WTC11 (cell line): ENCODE results near the gene TMEM253. TPM values are rescaled to one million over a fixed set of nuclear protein-coding genes. Genes with fewer than 3 reads are reported as not detected.

ENCODE experiments used
- ATAC-seq: fragments of 200-7000 bp; cut with Tn5 transposase; 2 replicates; pipeline ENCODE4 v1.10.0; 2021; ENCODE audit warnings: mild to moderate bottlenecking, moderate library complexity
- CTCF ChIA-PET: fragments of 300-600 bp; sonication (Branson Sonifier 250); formaldehyde crosslinking; loops from one replicate; lab custom pipeline; 2021; ENCODE audit warnings: antibody characterized with exemption; lab: Charles Lee
- POLR2A ChIA-PET: fragments of 350-600 bp; sonication (Branson Sonifier 250); formaldehyde crosslinking; loops from one replicate; lab custom pipeline; 2021; ENCODE audit warnings: antibody characterized with exemption; lab: Charles Lee
- DNase-seq: peaks from one replicate; pipeline ENCODE4 v3.0.0; 2021; ENCODE audit warnings: low spot score
- H3K27ac Mint-ChIP-seq: 2 replicates; pipeline ENCODE4 v1.8.0; 2021; ENCODE audit warnings: mixed read lengths
- H3K27me3 Mint-ChIP-seq: 2 replicates; pipeline ENCODE4 v1.8.0; 2021; ENCODE audit warnings: low read depth, mild to moderate bottlenecking, moderate library complexity, mixed read lengths
- H3K36me3 Mint-ChIP-seq: 2 replicates; pipeline ENCODE4 v1.8.0; 2021; ENCODE audit warnings: mixed read lengths
- H3K4me1 Mint-ChIP-seq: 2 replicates; pipeline ENCODE4 v1.8.0; 2022; ENCODE audit warnings: mixed read lengths
- H3K4me3 Mint-ChIP-seq: 2 replicates; pipeline ENCODE4 v1.8.0; 2021; ENCODE audit warnings: mild to moderate bottlenecking, moderate library complexity, mixed read lengths
- H3K9me3 Mint-ChIP-seq: 2 replicates; pipeline ENCODE4 v1.8.0; 2021; ENCODE audit warnings: mixed read lengths
- ATF1 ChIP-seq: sonication (generic); formaldehyde crosslinking; IDR thresholded peaks from 2 replicates; pipeline ENCODE4 v1.8.1; 2023; ENCODE audit warnings: mild to moderate bottlenecking, moderate library complexity, missing genetic modification reagents
- CREM ChIP-seq: sonication (generic); formaldehyde crosslinking; IDR thresholded peaks from 2 replicates; pipeline ENCODE4 v1.8.1; 2022; ENCODE audit warnings: mild to moderate bottlenecking, missing genetic modification reagents, moderate library complexity
- GABPB1 ChIP-seq: sonication (generic); formaldehyde crosslinking; IDR thresholded peaks from 2 replicates; pipeline ENCODE4 v1.8.1; 2023; ENCODE audit warnings: mild to moderate bottlenecking, missing genetic modification reagents
- JUN ChIP-seq: sonication (generic); formaldehyde crosslinking; IDR thresholded peaks from 2 replicates; pipeline ENCODE4 v1.8.0; 2023; ENCODE audit warnings: mild to moderate bottlenecking, missing genetic modification reagents
- MYBL2 ChIP-seq: sonication (generic); formaldehyde crosslinking; IDR thresholded peaks from 2 replicates; pipeline ENCODE4 v1.8.1; 2023; ENCODE audit warnings: mild to moderate bottlenecking, moderate library complexity, missing genetic modification reagents
- SMAD4 ChIP-seq: sonication (generic); formaldehyde crosslinking; IDR thresholded peaks from 2 replicates; pipeline ENCODE4 v1.8.0; 2022; ENCODE audit warnings: mild to moderate bottlenecking, missing genetic modification reagents
- SP1 ChIP-seq: sonication (generic); formaldehyde crosslinking; conservative IDR thresholded peaks from 2 replicates; pipeline ENCODE4 v1.8.1; 2022; ENCODE audit warnings: missing genetic modification reagents
- TCF7 ChIP-seq: sonication (generic); formaldehyde crosslinking; IDR thresholded peaks from 2 replicates; pipeline ENCODE4 v1.8.0; 2022; ENCODE audit warnings: mild to moderate bottlenecking, low read depth, missing genetic modification reagents, moderate library complexity
- TEAD1 ChIP-seq: sonication (generic); formaldehyde crosslinking; IDR thresholded peaks from 2 replicates; pipeline ENCODE4 v1.8.0; 2022; ENCODE audit warnings: mild to moderate bottlenecking, missing genetic modification reagents
- TEAD4 ChIP-seq: sonication (generic); formaldehyde crosslinking; IDR thresholded peaks from 2 replicates; pipeline ENCODE4 v1.8.0; 2022; ENCODE audit warnings: mild to moderate bottlenecking, missing genetic modification reagents
- ZNF138 ChIP-seq: sonication (generic); formaldehyde crosslinking; conservative IDR thresholded peaks from 2 replicates; pipeline ENCODE4 v1.8.1; 2022; ENCODE audit warnings: mild to moderate bottlenecking, moderate library complexity, missing genetic modification reagents
- ZNF396 ChIP-seq: fragments of 250-450 bp; sonication (Bioruptor Pico); IDR thresholded peaks from 2 replicates; pipeline ENCODE4 v1.8.0; 2021; ENCODE audit warnings: mild to moderate bottlenecking, moderate library complexity, borderline replicate concordance
- total RNA-seq: library from RNA; stranded (reverse); gene quantifications from 3 replicates; pipeline ENCODE4 v1.2.3, GENCODE V29; 2021
- TF ChIP-seq, protein P1 (sequence below): sonication (generic); formaldehyde crosslinking; IDR thresholded peaks from 2 replicates; pipeline ENCODE4 v1.8.0; 2023; ENCODE audit warnings: missing genetic modification reagents, mild to moderate bottlenecking, borderline replicate concordance
- TF ChIP-seq, protein P2 (sequence below): fragments of 200-600 bp; IDR thresholded peaks from 2 replicates; pipeline ENCODE4 v1.8.0; 2022; ENCODE audit warnings: antibody characterized with exemption
- TF ChIP-seq, protein P3 (sequence below): sonication (generic); formaldehyde crosslinking; IDR thresholded peaks from 2 replicates; pipeline ENCODE4 v1.8.1; 2023; ENCODE audit warnings: mild to moderate bottlenecking, missing genetic modification reagents, moderate library complexity
- TF ChIP-seq, protein P4 (sequence below): sonication (generic); formaldehyde crosslinking; IDR thresholded peaks from 2 replicates; pipeline ENCODE4 v1.8.0; 2022; ENCODE audit warnings: mild to moderate bottlenecking, missing genetic modification reagents
- TF ChIP-seq, protein P5 (sequence below): fragments of 250-450 bp; sonication (Bioruptor Pico); IDR thresholded peaks from 2 replicates; pipeline ENCODE4 v1.8.0; 2021; ENCODE audit warnings: mild to moderate bottlenecking

TMEM253 gene
- total RNA-seq, 1 experiment from 2014 or later: 1.7 TPM

DNA sequence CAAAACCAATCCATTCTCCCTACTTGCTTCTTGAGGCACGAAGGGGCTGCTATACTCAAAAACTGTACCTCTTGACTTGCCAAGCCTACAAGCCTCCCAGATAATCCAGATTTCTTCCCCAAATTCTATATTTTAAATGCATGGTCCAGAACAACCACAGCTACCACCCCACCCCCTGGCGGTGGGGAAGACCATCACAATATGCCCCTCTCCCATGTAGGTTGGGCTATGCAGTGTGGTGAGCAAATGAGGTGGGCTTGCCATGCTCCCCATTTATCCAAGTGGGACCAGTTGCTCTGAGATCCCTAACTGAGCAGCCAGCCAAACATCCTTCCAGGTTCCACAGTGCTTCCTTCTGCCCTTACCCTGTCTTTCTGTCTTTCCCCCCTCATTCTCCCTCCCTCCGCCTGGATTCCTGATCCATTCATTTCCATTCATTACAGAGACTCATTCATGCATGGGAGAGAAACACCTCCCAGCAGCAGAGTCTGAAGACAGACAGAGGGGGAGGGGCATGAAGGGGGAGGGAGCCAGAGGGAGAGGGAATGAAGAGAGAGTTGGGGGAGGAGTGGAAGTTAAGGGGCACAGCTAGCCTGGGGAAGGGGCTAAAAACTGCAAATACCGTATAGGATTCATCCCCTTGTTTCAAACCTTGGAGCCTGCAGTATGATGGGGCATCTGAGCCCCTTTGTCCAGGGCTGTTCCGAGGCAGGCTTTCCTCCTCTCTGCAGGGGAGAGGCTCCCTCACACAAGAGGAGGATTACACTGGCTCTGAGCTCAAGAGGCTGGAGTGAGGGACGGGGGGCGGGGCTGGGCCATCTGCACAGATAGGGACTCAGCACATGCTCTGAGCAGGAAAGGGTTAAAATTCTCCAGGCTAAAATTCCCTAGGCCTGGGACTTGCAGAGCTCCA lies 6.8 kb upstream of the TMEM253 start (continued):
- TF ChIP-seq, protein P1, sequence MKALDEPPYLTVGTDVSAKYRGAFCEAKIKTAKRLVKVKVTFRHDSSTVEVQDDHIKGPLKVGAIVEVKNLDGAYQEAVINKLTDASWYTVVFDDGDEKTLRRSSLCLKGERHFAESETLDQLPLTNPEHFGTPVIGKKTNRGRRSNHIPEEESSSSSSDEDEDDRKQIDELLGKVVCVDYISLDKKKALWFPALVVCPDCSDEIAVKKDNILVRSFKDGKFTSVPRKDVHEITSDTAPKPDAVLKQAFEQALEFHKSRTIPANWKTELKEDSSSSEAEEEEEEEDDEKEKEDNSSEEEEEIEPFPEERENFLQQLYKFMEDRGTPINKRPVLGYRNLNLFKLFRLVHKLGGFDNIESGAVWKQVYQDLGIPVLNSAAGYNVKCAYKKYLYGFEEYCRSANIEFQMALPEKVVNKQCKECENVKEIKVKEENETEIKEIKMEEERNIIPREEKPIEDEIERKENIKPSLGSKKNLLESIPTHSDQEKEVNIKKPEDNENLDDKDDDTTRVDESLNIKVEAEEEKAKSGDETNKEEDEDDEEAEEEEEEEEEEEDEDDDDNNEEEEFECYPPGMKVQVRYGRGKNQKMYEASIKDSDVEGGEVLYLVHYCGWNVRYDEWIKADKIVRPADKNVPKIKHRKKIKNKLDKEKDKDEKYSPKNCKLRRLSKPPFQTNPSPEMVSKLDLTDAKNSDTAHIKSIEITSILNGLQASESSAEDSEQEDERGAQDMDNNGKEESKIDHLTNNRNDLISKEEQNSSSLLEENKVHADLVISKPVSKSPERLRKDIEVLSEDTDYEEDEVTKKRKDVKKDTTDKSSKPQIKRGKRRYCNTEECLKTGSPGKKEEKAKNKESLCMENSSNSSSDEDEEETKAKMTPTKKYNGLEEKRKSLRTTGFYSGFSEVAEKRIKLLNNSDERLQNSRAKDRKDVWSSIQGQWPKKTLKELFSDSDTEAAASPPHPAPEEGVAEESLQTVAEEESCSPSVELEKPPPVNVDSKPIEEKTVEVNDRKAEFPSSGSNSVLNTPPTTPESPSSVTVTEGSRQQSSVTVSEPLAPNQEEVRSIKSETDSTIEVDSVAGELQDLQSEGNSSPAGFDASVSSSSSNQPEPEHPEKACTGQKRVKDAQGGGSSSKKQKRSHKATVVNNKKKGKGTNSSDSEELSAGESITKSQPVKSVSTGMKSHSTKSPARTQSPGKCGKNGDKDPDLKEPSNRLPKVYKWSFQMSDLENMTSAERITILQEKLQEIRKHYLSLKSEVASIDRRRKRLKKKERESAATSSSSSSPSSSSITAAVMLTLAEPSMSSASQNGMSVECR (CRISPR knock-in tag): peak; percentile 42; the same call in 1 of the 2 replicates
- no peak for TF ChIP-seq ZNF396
- TF ChIP-seq TCF7 (CRISPR knock-in tag): no peak
- TF ChIP-seq, protein P2, sequence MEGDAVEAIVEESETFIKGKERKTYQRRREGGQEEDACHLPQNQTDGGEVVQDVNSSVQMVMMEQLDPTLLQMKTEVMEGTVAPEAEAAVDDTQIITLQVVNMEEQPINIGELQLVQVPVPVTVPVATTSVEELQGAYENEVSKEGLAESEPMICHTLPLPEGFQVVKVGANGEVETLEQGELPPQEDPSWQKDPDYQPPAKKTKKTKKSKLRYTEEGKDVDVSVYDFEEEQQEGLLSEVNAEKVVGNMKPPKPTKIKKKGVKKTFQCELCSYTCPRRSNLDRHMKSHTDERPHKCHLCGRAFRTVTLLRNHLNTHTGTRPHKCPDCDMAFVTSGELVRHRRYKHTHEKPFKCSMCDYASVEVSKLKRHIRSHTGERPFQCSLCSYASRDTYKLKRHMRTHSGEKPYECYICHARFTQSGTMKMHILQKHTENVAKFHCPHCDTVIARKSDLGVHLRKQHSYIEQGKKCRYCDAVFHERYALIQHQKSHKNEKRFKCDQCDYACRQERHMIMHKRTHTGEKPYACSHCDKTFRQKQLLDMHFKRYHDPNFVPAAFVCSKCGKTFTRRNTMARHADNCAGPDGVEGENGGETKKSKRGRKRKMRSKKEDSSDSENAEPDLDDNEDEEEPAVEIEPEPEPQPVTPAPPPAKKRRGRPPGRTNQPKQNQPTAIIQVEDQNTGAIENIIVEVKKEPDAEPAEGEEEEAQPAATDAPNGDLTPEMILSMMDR: 0 out of 2 replicates have a peak, but pooled peaks have one; percentile 38
- TF ChIP-seq CREM (CRISPR knock-in tag): no peak
- TF ChIP-seq GABPB1: no peak
- peak; percentile 51; the same call in 1 of the 2 replicates for TF ChIP-seq SP1
- TF ChIP-seq ZNF138: no peak
- TF ChIP-seq TEAD1 (CRISPR knock-in tag): 0 out of 2 replicates have a peak, but pooled peaks have one; percentile 21

DNA sequence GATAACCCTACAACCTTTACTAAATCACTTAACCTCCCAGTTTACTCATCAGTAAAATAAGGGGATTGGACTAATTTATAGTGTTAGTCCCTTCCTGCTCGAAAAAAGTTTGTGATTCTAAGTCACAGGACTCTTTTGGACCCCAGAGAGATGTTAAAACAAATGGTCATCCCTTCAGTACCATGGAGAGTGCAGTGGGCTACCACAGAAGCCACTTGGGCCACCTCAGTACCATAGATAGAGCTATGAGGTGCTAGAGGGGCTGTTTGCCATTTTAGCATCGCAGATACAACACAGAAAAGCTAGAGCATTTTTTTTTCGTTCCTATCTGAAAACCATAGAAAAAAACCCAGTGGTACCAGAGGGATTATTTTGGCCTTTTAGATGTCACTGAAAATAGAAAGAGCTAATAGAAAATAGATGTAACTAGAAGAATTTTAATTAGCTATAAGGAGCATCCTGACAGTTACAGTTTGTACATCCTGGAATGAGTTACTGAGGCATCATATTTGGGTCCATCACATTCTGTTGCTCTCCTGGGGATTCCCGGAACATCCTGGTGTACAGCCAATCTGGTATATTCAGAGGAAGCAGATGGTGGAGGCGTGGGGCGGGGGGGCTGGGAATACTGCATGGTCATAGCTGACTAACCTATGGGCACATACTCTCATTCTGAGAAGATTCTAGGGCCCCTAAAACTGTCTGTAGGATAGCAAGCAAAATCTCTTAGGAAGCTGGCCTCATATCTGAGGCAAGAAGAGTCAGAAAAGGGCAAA lies 5.2 kb upstream of the TMEM253 start:
- TF ChIP-seq, protein P3, sequence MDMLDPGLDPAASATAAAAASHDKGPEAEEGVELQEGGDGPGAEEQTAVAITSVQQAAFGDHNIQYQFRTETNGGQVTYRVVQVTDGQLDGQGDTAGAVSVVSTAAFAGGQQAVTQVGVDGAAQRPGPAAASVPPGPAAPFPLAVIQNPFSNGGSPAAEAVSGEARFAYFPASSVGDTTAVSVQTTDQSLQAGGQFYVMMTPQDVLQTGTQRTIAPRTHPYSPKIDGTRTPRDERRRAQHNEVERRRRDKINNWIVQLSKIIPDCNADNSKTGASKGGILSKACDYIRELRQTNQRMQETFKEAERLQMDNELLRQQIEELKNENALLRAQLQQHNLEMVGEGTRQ: no peak
- TF ChIP-seq JUN (CRISPR knock-in tag) (0 out of 2 replicates have a peak, but pooled peaks have one; percentile 56), MYBL2 (CRISPR knock-in tag) (no peak), SMAD4 (CRISPR knock-in tag) (peak; percentile 73; the same call in 1 of the 2 replicates), CREM (CRISPR knock-in tag) (0 out of 2 replicates have a peak, but pooled peaks have one; percentile 37), ATF1 (CRISPR knock-in tag) (no peak), TEAD4 (CRISPR knock-in tag) (0 out of 2 replicates have a peak, but pooled peaks have one; percentile 43)
- TF ChIP-seq, protein P4, sequence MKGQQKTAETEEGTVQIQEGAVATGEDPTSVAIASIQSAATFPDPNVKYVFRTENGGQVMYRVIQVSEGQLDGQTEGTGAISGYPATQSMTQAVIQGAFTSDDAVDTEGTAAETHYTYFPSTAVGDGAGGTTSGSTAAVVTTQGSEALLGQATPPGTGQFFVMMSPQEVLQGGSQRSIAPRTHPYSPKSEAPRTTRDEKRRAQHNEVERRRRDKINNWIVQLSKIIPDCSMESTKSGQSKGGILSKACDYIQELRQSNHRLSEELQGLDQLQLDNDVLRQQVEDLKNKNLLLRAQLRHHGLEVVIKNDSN (CRISPR knock-in tag): peak; percentile 66; the same call in 1 of the 2 replicates
- TF ChIP-seq, protein P5, sequence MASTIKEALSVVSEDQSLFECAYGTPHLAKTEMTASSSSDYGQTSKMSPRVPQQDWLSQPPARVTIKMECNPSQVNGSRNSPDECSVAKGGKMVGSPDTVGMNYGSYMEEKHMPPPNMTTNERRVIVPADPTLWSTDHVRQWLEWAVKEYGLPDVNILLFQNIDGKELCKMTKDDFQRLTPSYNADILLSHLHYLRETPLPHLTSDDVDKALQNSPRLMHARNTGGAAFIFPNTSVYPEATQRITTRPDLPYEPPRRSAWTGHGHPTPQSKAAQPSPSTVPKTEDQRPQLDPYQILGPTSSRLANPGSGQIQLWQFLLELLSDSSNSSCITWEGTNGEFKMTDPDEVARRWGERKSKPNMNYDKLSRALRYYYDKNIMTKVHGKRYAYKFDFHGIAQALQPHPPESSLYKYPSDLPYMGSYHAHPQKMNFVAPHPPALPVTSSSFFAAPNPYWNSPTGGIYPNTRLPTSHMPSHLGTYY (CRISPR knock-in tag): no peak
- TF ChIP-seq, protein P1 (CRISPR knock-in tag): 0 out of 2 replicates have a peak, but pooled peaks have one; percentile 57
- CTCF ChIA-PET: interaction anchor here (0.6 to 7.5 kb wide), 6 partner anchors 10 to 80 kb away, joined by 3 to 321 read pairs (median 91); partner anchors contain the start of genes ARHGEF40 and TMEM253
- H3K9me3 Mint-ChIP-seq: no peaks in the 10 kb centered on the region
- no peak for ATAC-seq
- H3K4me3 Mint-ChIP-seq: peak overlapping the region; percentile 90
- peaks cover 68% of the 10 kb centered on the region for H3K4me1 Mint-ChIP-seq
- peak overlapping the region; percentile 47; the same call in 1 of the 2 replicates for H3K27ac Mint-ChIP-seq
- H3K36me3 Mint-ChIP-seq: peaks cover 22% of the 10 kb centered on the region
- POLR2A ChIA-PET: interaction anchor here (0.6 to 7.0 kb wide), 4 partner anchors 8 to 81 kb away, joined by 7 to 74 read pairs (median 24); partner anchors contain the start of gene ARHGEF40
- DNase-seq: no peak
- no peaks in the 10 kb centered on the region for H3K27me3 Mint-ChIP-seq
